Activated T-helper 1 cell treated with anti-CD3 and anti-CD28 coated beads, Interleukin-12 subunit alpha, Interleukin-12 subunit beta, Interleukin-2, Interleukin-4 antibody, amounts not matched to agents 30 ng/mL and 10 ng/mL and 1 ng/mL, durations not matched to agents 14 hours and 24 hours and 36 hours (primary cell): ENCODE results near the gene HSD17B4. TPM values are rescaled to one million over a fixed set of nuclear protein-coding genes. Genes with fewer than 3 reads are reported as not detected.

Source experiments
- total RNA-seq: library from RNA; stranded (reverse); gene quantifications from 2 replicates; pipeline ENCODE4 v1.2.3, GENCODE V29; 2022

The HSD17B4 gene
- total RNA-seq, 1 donor from 2014 or later, result 65.6 TPM

Other genes with a start within 250 kb of the HSD17B4 start
- gene TNFAIP8, start 96.5 kb upstream of the HSD17B4 start, total RNA-seq, result 214 and 219 TPM in 2 replicates
- not detected in 2 replicates for gene FAM170A, start 177.1 kb downstream of the HSD17B4 start, total RNA-seq